HL-60 (cell line): Measurements from ENCODE around the gene IZUMO4.

Source experiments
- DNase-seq, 2 experiments: peaks; one replicate each; pipeline ENCODE4 v3.0.0-alpha.2; 2010 to 2020; ENCODE audit warnings: low read depth in 1 of 2, low spot score in 1 of 2
- H3K27ac ChIP-seq: fragments of 250-450 bp; sonication (Bioruptor Pico); replicated peaks from 2 replicates; pipeline ENCODE4 v1.5.1; 2020; ENCODE audit warnings: mild to moderate bottlenecking, moderate library complexity
- H3K27me3 ChIP-seq: fragments of 250-450 bp; sonication (Bioruptor Pico); 2 replicates; pipeline ENCODE4 v1.5.1; 2021; ENCODE audit warnings: mild to moderate bottlenecking, moderate library complexity; ENCODE audit not compliant: insufficient read depth, poor library complexity, severe bottlenecking
- H3K4me3 ChIP-seq: replicated peaks from 2 replicates; pipeline ENCODE4 v1.5.1; 2011; ENCODE audit warnings: mild to moderate bottlenecking, control low read depth, low read length; ENCODE audit not compliant: insufficient read depth
- CTCF ChIP-seq: IDR thresholded peaks from one replicate; pipeline ENCODE4 v1.5.1; 2011; ENCODE audit warnings: low read length, control low read depth, inconsistent platforms; ENCODE audit not compliant: insufficient read depth
- GABPA ChIP-seq: IDR thresholded peaks from 2 replicates; pipeline ENCODE4 v1.6.1; 2012; ENCODE audit warnings: low read depth
- POLR2AphosphoS5 ChIP-seq: IDR thresholded peaks from 2 replicates; pipeline ENCODE4 v1.6.1; 2012; ENCODE audit warnings: low read depth
- REST ChIP-seq: IDR thresholded peaks from 2 replicates; pipeline ENCODE4 v1.6.1; 2012; ENCODE audit warnings: low read depth; ENCODE audit not compliant: insufficient replicate concordance
- SPI1 ChIP-seq: IDR thresholded peaks from 2 replicates; pipeline ENCODE4 v1.6.1; 2012; ENCODE audit warnings: low read depth, mild to moderate bottlenecking, borderline replicate concordance

IZUMO4 gene

GRCh38 chr19:2063824-2064223 is 32.9 kb upstream of the IZUMO4 start:
- Histone ChIP-seq H3K27ac (no peak overlapping the region), H3K4me3 (no peak overlapping the region), H3K27me3 (no peaks in the 10 kb centered on the region)
- TF ChIP-seq SPI1 (no peak), REST (no peak), POLR2AphosphoS5 (no peak)
- no peak for DNase-seq

- no peak for TF ChIP-seq CTCF
- TF ChIP-seq GABPA: no peak
- TF ChIP-seq REST: no peak
- TF ChIP-seq POLR2AphosphoS5: no peak
- TF ChIP-seq SPI1: no peak
- no peak for DNase-seq
- Histone ChIP-seq H3K4me3 (no peak overlapping the region), H3K27ac (no peak overlapping the region), H3K27me3 (no peaks in the 10 kb centered on the region)
Measured at GRCh38 chr19:2064395-2064787, 32.3 kb upstream of the IZUMO4 start.

GRCh38 chr19:2064788-2065524 is 31.8 kb upstream of the IZUMO4 start:
- H3K4me3 ChIP-seq: no peak overlapping the region
- DNase-seq: no peak
- no peaks in the 10 kb centered on the region for H3K27me3 ChIP-seq
- no peak for TF ChIP-seq CTCF
- no peak overlapping the region for H3K27ac ChIP-seq

- Histone ChIP-seq H3K27me3 (no peaks in the 10 kb centered on the region), H3K27ac (no peak overlapping the region), H3K4me3 (no peak overlapping the region)
- TF ChIP-seq CTCF (no peak), SPI1 (no peak), GABPA (no peak), REST (no peak), POLR2AphosphoS5 (no peak)
- DNase-seq: no peak
Measured at GRCh38 chr19:2070436-2070827, 26.3 kb upstream of the IZUMO4 start.
